IPS-11a (cell line): ENCODE data around the gene NIPAL1.

Source experiments
- H3K4me3 ChIP-seq: one replicate; pipeline ENCODE4 v1.5.1; 2013; ENCODE audit warnings: low read depth, low read length, control low read depth

NIPAL1 gene

GRCh38 chr4:48025005-48025404 lies 8.4 kb downstream of the NIPAL1 start:
- H3K4me3 ChIP-seq: no peak overlapping the region

- H3K4me3 ChIP-seq: no peak overlapping the region
These were observed 11.1 kb downstream of the NIPAL1 start for GRCh38 chr4:48027653-48028052.

- no peak overlapping the region for H3K4me3 ChIP-seq
These were observed 12.1 kb downstream of the NIPAL1 start for GRCh38 chr4:48028696-48029095.

GRCh38 chr4:48030470-48030869 lies 13.9 kb downstream of the NIPAL1 start:
- no peak overlapping the region for H3K4me3 ChIP-seq

- no peak overlapping the region for H3K4me3 ChIP-seq
These were observed 15.4 kb downstream of the NIPAL1 start for GRCh38 chr4:48031802-48032525.

- H3K4me3 ChIP-seq: no peak overlapping the region
These were observed 16.1 kb downstream of the NIPAL1 start for GRCh38 chr4:48032721-48033120.

- H3K4me3 ChIP-seq: no peak overlapping the region
These were observed 16.8 kb downstream of the NIPAL1 start for GRCh38 chr4:48033412-48033811.

GRCh38 chr4:48033825-48034413 lies 17.3 kb downstream of the NIPAL1 start:
- H3K4me3 ChIP-seq: no peak overlapping the region

GRCh38 chr4:48035952-48036351 lies 19.4 kb downstream of the NIPAL1 start:
- H3K4me3 ChIP-seq: no peak overlapping the region

- H3K4me3 ChIP-seq: no peak overlapping the region
These were observed 20.5 kb downstream of the NIPAL1 start for GRCh38 chr4:48037117-48037462.

- no peak overlapping the region for H3K4me3 ChIP-seq
These were observed 22.1 kb downstream of the NIPAL1 start for GRCh38 chr4:48038666-48039065.

GRCh38 chr4:48039561-48039960 lies 23.0 kb downstream of the NIPAL1 start:
- no peak overlapping the region for H3K4me3 ChIP-seq

- no peak overlapping the region for H3K4me3 ChIP-seq
These were observed 25.1 kb downstream of the NIPAL1 start for GRCh38 chr4:48041535-48042137.

- H3K4me3 ChIP-seq: no peak overlapping the region
These were observed 26.4 kb downstream of the NIPAL1 start for GRCh38 chr4:48042979-48043461.

GRCh38 chr4:48043504-48043903 lies 26.9 kb downstream of the NIPAL1 start:
- H3K4me3 ChIP-seq: no peak overlapping the region

- H3K4me3 ChIP-seq: no peak overlapping the region
These were observed 27.7 kb downstream of the NIPAL1 start for GRCh38 chr4:48044298-48044697.

GRCh38 chr4:48046059-48046458 lies 29.5 kb downstream of the NIPAL1 start:
- H3K4me3 ChIP-seq: no peak overlapping the region

- H3K4me3 ChIP-seq: no peak overlapping the region
These were observed 30.9 kb downstream of the NIPAL1 start for GRCh38 chr4:48047421-48047844.

- H3K4me3 ChIP-seq: no peak overlapping the region
These were observed 31.3 kb downstream of the NIPAL1 start for GRCh38 chr4:48047896-48048295.

- H3K4me3 ChIP-seq: no peak overlapping the region
These were observed 32.9 kb downstream of the NIPAL1 start for GRCh38 chr4:48049483-48049882.

GRCh38 chr4:48051078-48051477 lies 34.5 kb downstream of the NIPAL1 start:
- H3K4me3 ChIP-seq: no peak overlapping the region
